Activated T-cell treated with anti-CD3 and anti-CD28 coated beads, Interleukin-2, amount 50 U/mL, for 4 hours (primary cell): ENCODE measurements around the gene CYTH4. TPM values are rescaled to one million over a fixed set of nuclear protein-coding genes. Genes with fewer than 3 reads are reported as not detected.

Source experiments
- ATAC-seq, 2 donors: fragments of 200-7000 bp; cut with Tn5 transposase; one replicate each; pipeline ENCODE4 v1.10.0; 2021
- DNase-seq: peaks from one replicate; pipeline ENCODE4 v3.0.0-alpha.2; 2020
- H3K27me3 Mint-ChIP-seq: one replicate; pipeline ENCODE4 v1.8.0; 2021; ENCODE audit warnings: low read depth, mixed read lengths
- H3K36me3 Mint-ChIP-seq: one replicate; pipeline ENCODE4 v1.8.0; 2022; ENCODE audit warnings: mixed read lengths; ENCODE audit not compliant: insufficient read depth
- H3K4me1 Mint-ChIP-seq: one replicate; pipeline ENCODE4 v1.8.0; 2021; ENCODE audit warnings: low read depth, mixed read lengths
- H3K4me3 Mint-ChIP-seq: one replicate; pipeline ENCODE4 v1.8.0; 2021; ENCODE audit warnings: mild to moderate bottlenecking, moderate library complexity, mixed read lengths
- H3K9me3 Mint-ChIP-seq: one replicate; pipeline ENCODE4 v1.8.0; 2021; ENCODE audit warnings: mixed read lengths
- total RNA-seq, 3 donors: library from RNA; stranded (reverse); gene quantifications; one replicate each; pipeline ENCODE4 v1.2.1, GENCODE V29; 2021

CYTH4 gene
- total RNA-seq, 3 donors from 2014 or later: 9.0 to 10.9 (median 9.7) TPM

GRCh38 chr22:37313376-37314314 is 31.3 kb downstream of the CYTH4 start:
- Mint-ChIP-seq H3K27me3 (no peaks in the 10 kb centered on the region), H3K4me3 (no peak overlapping the region), H3K4me1 (peaks cover 59% of the 10 kb centered on the region), H3K9me3 (no peaks in the 10 kb centered on the region), H3K36me3 (peaks cover 6% of the 10 kb centered on the region)
- DNase-seq: no peak
- no peak for ATAC-seq

GRCh38 chr22:37314315-37315074 is 32.2 kb downstream of the CYTH4 start:
- no peaks in the 10 kb centered on the region for H3K9me3 Mint-ChIP-seq
- H3K4me1 Mint-ChIP-seq: peaks cover 51% of the 10 kb centered on the region
- ATAC-seq (peak; percentile 27 to 35), DNase-seq (no peak)
- no peaks in the 10 kb centered on the region for H3K27me3 Mint-ChIP-seq
- H3K36me3 Mint-ChIP-seq: peaks cover 4% of the 10 kb centered on the region
- H3K4me3 Mint-ChIP-seq: no peak overlapping the region

GRCh38 chr22:37316405-37316804 is 34.1 kb downstream of the CYTH4 start:
- Mint-ChIP-seq H3K27me3 (peaks cover 6% of the 10 kb centered on the region), H3K9me3 (no peaks in the 10 kb centered on the region), H3K4me3 (no peak overlapping the region), H3K36me3 (peaks cover 4% of the 10 kb centered on the region), H3K4me1 (peaks cover 33% of the 10 kb centered on the region)
- ATAC-seq (peak in 1 of 2 donors; percentile 5), DNase-seq (no peak)

GRCh38 chr22:37316875-37317371 is 34.6 kb downstream of the CYTH4 start:
- Mint-ChIP-seq H3K27me3 (peaks cover 6% of the 10 kb centered on the region), H3K9me3 (no peaks in the 10 kb centered on the region), H3K36me3 (peaks cover 4% of the 10 kb centered on the region), H3K4me1 (peaks cover 33% of the 10 kb centered on the region), H3K4me3 (no peak overlapping the region)
- DNase-seq: peak; percentile 65
- peak; percentile 89 for ATAC-seq

GRCh38 chr22:37317698-37318210 is 35.4 kb downstream of the CYTH4 start:
- Mint-ChIP-seq H3K9me3 (no peaks in the 10 kb centered on the region), H3K36me3 (peaks cover under 1% of the 10 kb centered on the region), H3K4me1 (peaks cover 29% of the 10 kb centered on the region), H3K4me3 (no peak overlapping the region), H3K27me3 (peaks cover 8% of the 10 kb centered on the region)
- ATAC-seq (no peak), DNase-seq (no peak)

- DNase-seq (no peak), ATAC-seq (no peak)
- Mint-ChIP-seq H3K4me3 (no peak overlapping the region), H3K4me1 (peaks cover 25% of the 10 kb centered on the region), H3K9me3 (no peaks in the 10 kb centered on the region), H3K27me3 (peaks cover 9% of the 10 kb centered on the region), H3K36me3 (no peaks in the 10 kb centered on the region)
Observed at GRCh38 chr22:37318364-37319109, 36.2 kb downstream of the CYTH4 start.

- Mint-ChIP-seq H3K4me1 (peaks cover 18% of the 10 kb centered on the region), H3K27me3 (peaks cover 16% of the 10 kb centered on the region), H3K4me3 (no peak overlapping the region), H3K9me3 (no peaks in the 10 kb centered on the region), H3K36me3 (no peaks in the 10 kb centered on the region)
- DNase-seq (no peak), ATAC-seq (no peak)
Observed at GRCh38 chr22:37319469-37319868, 37.2 kb downstream of the CYTH4 start.

- Mint-ChIP-seq H3K4me3 (no peak overlapping the region), H3K4me1 (peaks cover 9% of the 10 kb centered on the region), H3K9me3 (no peaks in the 10 kb centered on the region), H3K27me3 (peaks cover 21% of the 10 kb centered on the region), H3K36me3 (no peaks in the 10 kb centered on the region)
- DNase-seq: no peak
- no peak for ATAC-seq
Observed at GRCh38 chr22:37320726-37321677, 38.7 kb downstream of the CYTH4 start.

- H3K27me3 Mint-ChIP-seq: peaks cover 46% of the 10 kb centered on the region
- ATAC-seq (no peak), DNase-seq (no peak)
- no peaks in the 10 kb centered on the region for H3K4me1 Mint-ChIP-seq
- H3K9me3 Mint-ChIP-seq: no peaks in the 10 kb centered on the region
- H3K4me3 Mint-ChIP-seq: no peak overlapping the region
- no peaks in the 10 kb centered on the region for H3K36me3 Mint-ChIP-seq
Observed at GRCh38 chr22:37324340-37325038, 42.2 kb downstream of the CYTH4 start.

- Mint-ChIP-seq H3K27me3 (peaks cover 47% of the 10 kb centered on the region), H3K9me3 (no peaks in the 10 kb centered on the region), H3K4me1 (no peaks in the 10 kb centered on the region), H3K4me3 (no peak overlapping the region), H3K36me3 (no peaks in the 10 kb centered on the region)
- no peak for DNase-seq
- ATAC-seq: no peak
Observed at GRCh38 chr22:37325039-37325395, 42.7 kb downstream of the CYTH4 start.

- H3K36me3 Mint-ChIP-seq: no peaks in the 10 kb centered on the region
- H3K9me3 Mint-ChIP-seq: no peaks in the 10 kb centered on the region
- ATAC-seq: no peak
- no peak overlapping the region for H3K4me3 Mint-ChIP-seq
- H3K4me1 Mint-ChIP-seq: no peaks in the 10 kb centered on the region
- peaks cover 51% of the 10 kb centered on the region for H3K27me3 Mint-ChIP-seq
- no peak for DNase-seq
Observed at GRCh38 chr22:37326726-37327125, 44.4 kb downstream of the CYTH4 start.

GRCh38 chr22:37328017-37328416 is 45.7 kb downstream of the CYTH4 start:
- no peaks in the 10 kb centered on the region for H3K4me1 Mint-ChIP-seq
- no peaks in the 10 kb centered on the region for H3K36me3 Mint-ChIP-seq
- ATAC-seq (no peak), DNase-seq (no peak)
- no peaks in the 10 kb centered on the region for H3K9me3 Mint-ChIP-seq
- no peak overlapping the region for H3K4me3 Mint-ChIP-seq
- H3K27me3 Mint-ChIP-seq: peaks cover 61% of the 10 kb centered on the region
